ENCODE results near the gene PTH1R. TPM values are rescaled to one million over a fixed set of nuclear protein-coding genes. Genes with fewer than 3 reads are reported as not detected.

The PTH1R gene
- total RNA-seq, 1 experiment from 2014 or later = 1.0 TPM

- H3K9ac ChIP-seq (ENCODE audit: extremely low read depth, insufficient read length, low read length) = no peak overlapping the region
- no peak overlapping the region for H3K4me2 ChIP-seq (ENCODE audit: insufficient read depth, insufficient read length, low read length)
Measured at GRCh38 chr3:46909535-46910161, 32.1 kb downstream of the PTH1R start.

More at GRCh38 chr3:46909535-46910161, 32.1 kb downstream of the PTH1R start:
- no peak overlapping the region for H3K27ac Mint-ChIP-seq
- no peaks in the 10 kb centered on the region for H3K79me1 ChIP-seq (ENCODE audit: insufficient read depth, low read depth, low read length, poor library complexity, severe bottlenecking)
- peaks cover 3 to 5% of the 10 kb centered on the region in 2 experiments; a peak in 3 of 4 replicates for H3K4me1 Mint-ChIP-seq
- no peaks in the 10 kb centered on the region for H3K79me2 ChIP-seq (ENCODE audit: insufficient read depth, low read length)
- H3K9me3 Mint-ChIP-seq = no peaks in the 10 kb centered on the region
- H4K5ac ChIP-seq (ENCODE audit: insufficient read length, low read depth, low read length) = no peak overlapping the region
- H3K36me3 Mint-ChIP-seq (ENCODE audit: insufficient read depth in 1 of 3, low read depth in 3 of 3) = no peaks in the 10 kb centered on the region
- TF ChIP-seq CTCF (conservative IDR thresholded peaks at IDR 0.05) = peak; percentile 94
- no peaks in the 10 kb centered on the region for H4K20me1 ChIP-seq (ENCODE audit: control insufficient read depth, insufficient read depth, insufficient read length)
- WGBS (ENCODE audit: extremely low coverage, insufficient read length, low lambda C conversion rate) = no CpG with 5 or more reads among the region's 18 CpGs
- DNase-seq = peak; percentile 90
- H3K14ac ChIP-seq (ENCODE audit: insufficient read depth, low read length) = no peak overlapping the region
- H2BK120ac ChIP-seq (ENCODE audit: low read depth, low read length, poor library complexity, severe bottlenecking) = no peak overlapping the region
- no peak overlapping the region for H2BK12ac ChIP-seq (ENCODE audit: insufficient read length, low read depth, low read length)
- no peak overlapping the region for H3K56ac ChIP-seq (ENCODE audit: insufficient read length, low read depth, low read length)
- H3T11ph ChIP-seq (ENCODE audit: low read length) = no peak overlapping the region
- no peak overlapping the region for H2AFZ ChIP-seq (ENCODE audit: low read length)
- no peak overlapping the region for H3K18ac ChIP-seq (ENCODE audit: insufficient read length, low read depth, low read length)
- no peak overlapping the region for H2AK5ac ChIP-seq (ENCODE audit: insufficient read length, low read length)
- H3K9me3 ChIP-seq (ENCODE audit: control insufficient read depth, low read depth, low read length) = no peaks in the 10 kb centered on the region
- no peak overlapping the region for H2BK15ac ChIP-seq (ENCODE audit: low read depth, low read length)
- peaks cover 2% of the 10 kb centered on the region; the same call in 1 of the 2 replicates for H3K27me3 Mint-ChIP-seq (ENCODE audit: low read depth)
- no peaks in the 10 kb centered on the region for H3K27me3 ChIP-seq (ENCODE audit: insufficient read depth, low read length)
- H3K23ac ChIP-seq (ENCODE audit: insufficient read length, low read depth, low read length) = no peak overlapping the region
- no peak overlapping the region for H3K4ac ChIP-seq (ENCODE audit: low read depth, low read length)
- H3K4me3 Mint-ChIP-seq = no peak overlapping the region
- H3K4me1 ChIP-seq (ENCODE audit: insufficient read depth, low read length) = no peaks in the 10 kb centered on the region
- no peak overlapping the region for H2BK20ac ChIP-seq (ENCODE audit: low read depth, low read length, poor library complexity, severe bottlenecking)
- H2BK5ac ChIP-seq (ENCODE audit: insufficient read length, low read length) = no peak overlapping the region
- no peaks in the 10 kb centered on the region for H3K23me2 ChIP-seq (ENCODE audit: insufficient read length, low read depth, low read length, poor library complexity, severe bottlenecking)
- no peak overlapping the region for H4K8ac ChIP-seq (replicated peaks; ENCODE audit: insufficient read length, low read depth, low read length)
- no peak overlapping the region for H4K91ac ChIP-seq (ENCODE audit: insufficient read length, low read depth, low read length)
- no peak overlapping the region for H3K27ac ChIP-seq (ENCODE audit: insufficient read length, low read depth, low read length)

Data from H9 (cell line).